Adipocyte (in vitro differentiated cells): Measurements from ENCODE around the gene ZNF888.

Source experiments
- DNase-seq: peaks from one replicate; pipeline ENCODE4 v3.0.0-alpha.2; 2015; ENCODE audit warnings: low read depth
- H3K27me3 ChIP-seq: replicated peaks from 2 replicates; pipeline ENCODE4 v1.7.0; 2013; ENCODE audit warnings: mild to moderate bottlenecking, low read length, moderate library complexity; ENCODE audit not compliant: control insufficient read depth, insufficient read depth
- H3K36me3 ChIP-seq: 2 replicates; pipeline ENCODE4 v1.7.0; 2013; ENCODE audit warnings: low read length, mild to moderate bottlenecking, moderate library complexity; ENCODE audit not compliant: control insufficient read depth, insufficient read depth, severe bottlenecking
- H3K4me1 ChIP-seq: 2 replicates; pipeline ENCODE4 v1.7.0; 2013; ENCODE audit warnings: mild to moderate bottlenecking, low read length, moderate library complexity; ENCODE audit not compliant: control insufficient read depth, insufficient read depth
- H3K4me3 ChIP-seq: 2 replicates; pipeline ENCODE4 v1.7.0; 2013; ENCODE audit warnings: mild to moderate bottlenecking, low read length, moderate library complexity
- H3K9ac ChIP-seq: 2 replicates; pipeline ENCODE4 v1.7.0; 2013; ENCODE audit warnings: mild to moderate bottlenecking, low read length, moderate library complexity
- H3K9me3 ChIP-seq: 2 replicates; pipeline ENCODE4 v1.7.0; 2013; ENCODE audit warnings: mild to moderate bottlenecking, low read length, moderate library complexity; ENCODE audit not compliant: control insufficient read depth

Gene ZNF888

GRCh38 chr19:52922841-52923777 is at the start of gene ZNF888:
Gene ZNF888 (minus strand): TSS chr19:52923428. CDS start chr19:52917873, 5,555 bp downstream.
- Histone ChIP-seq H3K27me3 (no peaks in the 10 kb centered on the region), H3K9ac (peak within 1 kb of the TSS; percentile 88), H3K9me3 (no peaks in the 10 kb centered on the region), H3K4me1 (peaks cover 5% of the 10 kb centered on the region), H3K4me3 (peak within 1 kb of the TSS; percentile 91), H3K36me3 (no peaks in the 10 kb centered on the region)
- peak; percentile 89 for DNase-seq

GRCh38 chr19:52967772-52968171 is 44.5 kb upstream of the ZNF888 start:
- Histone ChIP-seq H3K9me3 (peaks cover 26% of the 10 kb centered on the region), H3K4me3 (no peak overlapping the region), H3K9ac (no peak overlapping the region), H3K36me3 (no peaks in the 10 kb centered on the region), H3K4me1 (peaks cover 6% of the 10 kb centered on the region), H3K27me3 (no peaks in the 10 kb centered on the region)
- no peak for DNase-seq

DNA sequence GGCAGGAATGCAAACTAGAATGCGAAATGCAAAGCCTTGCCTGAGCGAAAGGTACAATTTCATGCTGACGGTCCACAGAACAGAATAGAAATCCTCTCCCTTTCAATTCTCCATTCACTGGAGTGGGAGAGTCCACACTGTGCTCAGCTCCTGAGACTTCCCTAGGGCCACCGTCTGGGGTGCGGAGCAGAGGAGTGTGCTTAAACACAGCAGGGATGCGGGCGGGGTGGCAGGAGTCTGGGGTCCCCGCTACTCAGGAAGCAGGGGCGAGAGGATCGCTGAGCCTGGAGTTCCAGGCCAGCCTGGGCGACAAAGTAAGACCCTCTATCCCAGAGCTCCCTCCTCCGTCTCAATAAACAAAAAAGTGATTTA is 40.0 kb upstream of the ZNF888 start:
- Histone ChIP-seq H3K4me3 (peak overlapping the region; percentile 98), H3K9ac (peak overlapping the region; percentile 87), H3K36me3 (peaks cover 3% of the 10 kb centered on the region), H3K27me3 (no peaks in the 10 kb centered on the region), H3K4me1 (peaks cover 16% of the 10 kb centered on the region), H3K9me3 (peaks cover 9% of the 10 kb centered on the region)
- peak; percentile 53 for DNase-seq

GRCh38 chr19:52962394-52963246 is 39.4 kb upstream of the ZNF888 start, which contains the start of gene ZNF816:
Gene ZNF816 (minus strand): TSS chr19:52962881. CDS start chr19:52956089, 6,792 bp downstream.
- H3K9me3 ChIP-seq, result peaks cover 7% of the 10 kb centered on the region
- peak within 1 kb of the TSS; percentile 98 for H3K4me3 ChIP-seq
- H3K27me3 ChIP-seq, result no peaks in the 10 kb centered on the region
- DNase-seq, result peak; percentile 99
- peaks cover 16% of the 10 kb centered on the region for H3K4me1 ChIP-seq
- H3K9ac ChIP-seq, result peak within 1 kb of the TSS; percentile 93
- peaks cover 3% of the 10 kb centered on the region for H3K36me3 ChIP-seq

DNA sequence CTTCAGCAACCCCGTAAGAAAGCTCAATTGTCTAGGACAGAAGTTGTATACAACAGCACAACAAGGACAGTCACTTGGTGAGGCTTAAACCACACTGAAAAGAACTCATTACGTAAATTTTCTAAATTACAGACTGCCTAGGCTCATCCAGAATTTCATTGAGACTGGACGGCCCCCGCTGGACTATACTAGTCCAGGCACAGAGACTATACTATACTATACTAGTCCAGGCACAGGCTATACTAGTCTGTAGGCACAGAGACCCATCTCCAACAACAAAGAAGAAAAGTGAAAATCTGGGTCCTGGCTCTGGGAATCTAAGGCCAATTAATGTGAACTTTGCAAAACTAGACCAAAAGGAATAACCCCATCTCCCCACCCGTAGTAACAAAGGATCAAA is 38.8 kb upstream of the ZNF888 start:
- DNase-seq, result peak; percentile 17
- H3K36me3 ChIP-seq, result peaks cover 7% of the 10 kb centered on the region
- no peaks in the 10 kb centered on the region for H3K27me3 ChIP-seq
- peak overlapping the region; percentile 98 for H3K4me3 ChIP-seq
- H3K4me1 ChIP-seq, result peaks cover 16% of the 10 kb centered on the region
- H3K9ac ChIP-seq, result peak overlapping the region; percentile 93
- peaks cover 3% of the 10 kb centered on the region for H3K9me3 ChIP-seq

GRCh38 chr19:52959613-52960295 is 36.5 kb upstream of the ZNF888 start:
- Histone ChIP-seq H3K27me3 (no peaks in the 10 kb centered on the region), H3K4me3 (no peak overlapping the region), H3K9me3 (peaks cover 11% of the 10 kb centered on the region), H3K36me3 (peaks cover 25% of the 10 kb centered on the region), H3K9ac (no peak overlapping the region), H3K4me1 (peaks cover 16% of the 10 kb centered on the region)
- no peak for DNase-seq

DNA sequence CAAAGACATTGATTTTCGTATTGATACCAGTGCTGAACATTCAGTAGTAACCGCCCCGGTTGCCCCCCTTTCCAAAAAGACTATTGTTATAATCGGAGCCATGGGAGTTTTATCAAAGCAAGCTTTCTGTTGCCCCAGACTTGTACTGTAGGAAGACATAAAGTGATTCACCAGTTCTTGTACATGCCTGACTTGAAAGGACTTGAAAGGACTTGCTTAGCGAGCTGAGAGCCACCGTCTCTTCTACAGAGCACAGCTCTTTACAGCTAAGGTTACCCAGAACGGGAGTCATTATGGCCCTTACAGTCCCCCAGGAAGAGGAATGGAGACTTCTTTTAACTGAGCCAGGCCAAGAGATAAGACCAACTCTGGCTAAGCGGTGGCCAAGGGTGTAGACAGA is 34.4 kb upstream of the ZNF888 start:
- Histone ChIP-seq H3K36me3 (peaks cover 42% of the 10 kb centered on the region), H3K9me3 (peaks cover 22% of the 10 kb centered on the region), H3K4me3 (no peak overlapping the region), H3K9ac (no peak overlapping the region), H3K4me1 (peaks cover 10% of the 10 kb centered on the region), H3K27me3 (no peaks in the 10 kb centered on the region)
- no peak for DNase-seq

GRCh38 chr19:52956917-52957316 is 33.7 kb upstream of the ZNF888 start:
- DNase-seq, result no peak
- no peak overlapping the region for H3K9ac ChIP-seq
- no peak overlapping the region for H3K4me3 ChIP-seq
- peaks cover 48% of the 10 kb centered on the region for H3K36me3 ChIP-seq
- H3K27me3 ChIP-seq, result no peaks in the 10 kb centered on the region
- peaks cover 8% of the 10 kb centered on the region for H3K4me1 ChIP-seq
- H3K9me3 ChIP-seq, result peaks cover 29% of the 10 kb centered on the region

DNA sequence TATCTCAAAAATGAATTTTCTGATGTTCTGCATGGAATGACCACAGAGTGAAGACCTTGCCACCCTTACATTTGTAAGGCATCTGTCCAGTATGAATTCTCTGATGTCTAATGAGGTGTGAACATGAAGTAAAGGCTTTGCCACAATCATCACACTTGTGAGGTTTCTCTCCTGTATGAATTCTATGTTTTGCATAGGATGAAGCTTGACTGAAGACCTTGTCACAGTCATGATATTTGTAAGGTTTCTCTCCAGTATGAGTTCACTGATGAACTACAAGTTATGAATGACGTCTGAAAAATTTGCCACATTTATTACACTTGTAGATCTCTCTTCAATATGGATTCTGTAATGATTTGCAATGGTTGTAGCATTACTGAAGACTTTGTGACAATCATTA is 26.2 kb upstream of the ZNF888 start:
- no peaks in the 10 kb centered on the region for H3K4me1 ChIP-seq
- no peak for DNase-seq
- peaks cover 49% of the 10 kb centered on the region for H3K36me3 ChIP-seq
- H3K9me3 ChIP-seq, result peaks cover 68% of the 10 kb centered on the region
- H3K9ac ChIP-seq, result no peak overlapping the region
- H3K4me3 ChIP-seq, result peak overlapping the region; percentile 41
- H3K27me3 ChIP-seq, result no peaks in the 10 kb centered on the region

GRCh38 chr19:52948025-52948770 is 25.0 kb upstream of the ZNF888 start:
- Histone ChIP-seq H3K9me3 (peaks cover 64% of the 10 kb centered on the region), H3K4me3 (peak overlapping the region; percentile 41), H3K27me3 (no peaks in the 10 kb centered on the region), H3K4me1 (no peaks in the 10 kb centered on the region), H3K36me3 (peaks cover 41% of the 10 kb centered on the region), H3K9ac (no peak overlapping the region)
- no peak for DNase-seq
